ENCODE data around the gene PRKCZ. TPM values are rescaled to one million over a fixed set of nuclear protein-coding genes. Genes with fewer than 3 reads are reported as not detected.

The PRKCZ gene
- total RNA-seq, 1 experiment from 2014 or later, result 36.0 TPM

DNA sequence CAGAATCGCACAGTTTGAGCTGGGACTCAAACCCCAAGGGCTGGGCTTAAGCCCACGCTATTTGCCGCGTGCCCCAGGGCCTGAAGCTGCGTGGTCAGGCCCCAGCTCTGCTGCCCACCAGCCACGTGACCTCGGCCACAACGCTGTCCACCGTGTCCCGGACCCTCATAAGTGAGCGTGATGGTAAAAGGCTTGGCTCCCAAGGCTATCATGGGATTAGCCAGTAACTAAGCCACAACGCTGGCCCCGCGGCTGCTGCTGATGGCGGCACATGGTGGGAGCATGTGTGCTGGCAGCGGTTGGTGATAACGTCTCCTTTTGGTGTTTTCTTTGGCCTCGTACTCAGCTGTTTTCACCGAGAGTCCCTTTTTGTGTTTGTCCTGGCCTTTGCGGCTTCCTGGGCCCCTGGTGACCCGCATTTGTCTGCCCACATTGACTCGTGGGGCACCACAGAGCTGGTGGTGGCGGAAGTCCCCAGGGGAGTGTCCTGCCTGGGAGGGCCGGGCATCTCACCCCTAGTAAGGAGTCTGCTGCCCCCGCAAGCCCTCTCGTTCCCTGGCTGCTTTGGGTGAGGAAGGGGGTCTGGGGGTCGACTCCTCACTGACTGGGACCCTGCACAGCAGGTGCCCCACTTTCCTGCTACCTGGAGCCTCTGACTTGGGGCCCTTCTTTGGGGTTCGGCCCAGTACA, 29.3 kb downstream of the PRKCZ start:
- no peak overlapping the region for H3K27ac ChIP-seq
- H3K79me2 ChIP-seq (ENCODE audit: low read depth), result no peaks in the 10 kb centered on the region
- no peak overlapping the region for H3K4me3 ChIP-seq
- no peak for TF ChIP-seq EZH2 (IDR thresholded peaks at IDR 0.05; ENCODE audit: low read depth)
- TF ChIP-seq, protein P1, sequence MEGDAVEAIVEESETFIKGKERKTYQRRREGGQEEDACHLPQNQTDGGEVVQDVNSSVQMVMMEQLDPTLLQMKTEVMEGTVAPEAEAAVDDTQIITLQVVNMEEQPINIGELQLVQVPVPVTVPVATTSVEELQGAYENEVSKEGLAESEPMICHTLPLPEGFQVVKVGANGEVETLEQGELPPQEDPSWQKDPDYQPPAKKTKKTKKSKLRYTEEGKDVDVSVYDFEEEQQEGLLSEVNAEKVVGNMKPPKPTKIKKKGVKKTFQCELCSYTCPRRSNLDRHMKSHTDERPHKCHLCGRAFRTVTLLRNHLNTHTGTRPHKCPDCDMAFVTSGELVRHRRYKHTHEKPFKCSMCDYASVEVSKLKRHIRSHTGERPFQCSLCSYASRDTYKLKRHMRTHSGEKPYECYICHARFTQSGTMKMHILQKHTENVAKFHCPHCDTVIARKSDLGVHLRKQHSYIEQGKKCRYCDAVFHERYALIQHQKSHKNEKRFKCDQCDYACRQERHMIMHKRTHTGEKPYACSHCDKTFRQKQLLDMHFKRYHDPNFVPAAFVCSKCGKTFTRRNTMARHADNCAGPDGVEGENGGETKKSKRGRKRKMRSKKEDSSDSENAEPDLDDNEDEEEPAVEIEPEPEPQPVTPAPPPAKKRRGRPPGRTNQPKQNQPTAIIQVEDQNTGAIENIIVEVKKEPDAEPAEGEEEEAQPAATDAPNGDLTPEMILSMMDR (conservative IDR thresholded peaks at IDR 0.05), result no peak
- peaks cover 4% of the 10 kb centered on the region; the same call in 1 of the 2 replicates for H3K9me3 ChIP-seq (ENCODE audit: insufficient read depth, low read depth)
- no TSS peak for BruUV-seq (replicated peaks)
- H4K20me1 ChIP-seq (ENCODE audit: insufficient read depth), result no peaks in the 10 kb centered on the region
- no peaks in the 10 kb centered on the region for H3K9me2 ChIP-seq (ENCODE audit: insufficient read depth)
- no peak overlapping the region for H3K4me2 ChIP-seq
- POLR2A ChIA-PET (ENCODE audit: unreplicated experiment), result no interaction called here
- H3K4me1 ChIP-seq (replicated peaks; ENCODE audit: insufficient read depth), result no peaks in the 10 kb centered on the region
- no peaks in the 10 kb centered on the region for H3K27me3 ChIP-seq (ENCODE audit: insufficient read depth, low read depth)
- no peaks in the 10 kb centered on the region for H3K36me3 ChIP-seq (ENCODE audit: low read depth)
- H2AFZ ChIP-seq, result no peak overlapping the region
- no peaks in the 10 kb centered on the region for H3F3A ChIP-seq (ENCODE audit: insufficient read depth, low read depth)
- intact Hi-C loops (cut with micrococcal nuclease; ENCODE audit: unreplicated experiment), result no loop called here
- DNase-seq, result no peak
- CTCF ChIA-PET, result no interaction called here

DNA sequence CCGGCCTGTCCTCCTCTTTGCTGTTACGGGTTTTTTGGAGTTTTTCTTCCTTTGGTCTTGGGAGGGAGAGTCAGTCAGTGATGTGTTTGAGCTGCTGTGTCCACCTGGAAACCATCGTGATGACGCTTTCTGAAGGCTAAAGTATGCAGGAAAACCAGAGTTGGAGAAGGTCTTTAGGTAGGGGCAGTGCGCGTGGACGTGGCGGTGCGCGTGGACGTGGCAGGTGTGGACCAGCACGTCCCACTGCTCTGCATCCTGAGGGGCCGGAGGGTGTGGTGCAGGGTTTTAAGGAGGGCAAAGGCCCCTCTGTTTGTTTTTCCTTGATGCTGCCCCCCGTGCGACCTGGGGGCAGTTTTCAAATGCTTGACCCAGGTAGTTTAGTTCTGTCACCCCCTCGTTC, 29.9 kb downstream of the PRKCZ start:
- intact Hi-C loops (cut with micrococcal nuclease; ENCODE audit: unreplicated experiment), result no loop called here
- Histone ChIP-seq H2AFZ (no peak overlapping the region), H3K27me3 (ENCODE audit: insufficient read depth, low read depth) (no peaks in the 10 kb centered on the region), H3K36me3 (ENCODE audit: low read depth) (no peaks in the 10 kb centered on the region), H3K27ac (no peak overlapping the region), H3K9me3 (ENCODE audit: insufficient read depth, low read depth) (peaks cover 4% of the 10 kb centered on the region; the same call in 1 of the 2 replicates), H4K20me1 (ENCODE audit: insufficient read depth) (no peaks in the 10 kb centered on the region), H3K4me3 (no peak overlapping the region), H3F3A (ENCODE audit: insufficient read depth, low read depth) (no peaks in the 10 kb centered on the region), H3K4me2 (no peak overlapping the region), H3K9me2 (ENCODE audit: insufficient read depth) (no peaks in the 10 kb centered on the region), H3K79me2 (ENCODE audit: low read depth) (no peaks in the 10 kb centered on the region), H3K4me1 (replicated peaks; ENCODE audit: insufficient read depth) (no peaks in the 10 kb centered on the region)
- DNase-seq, result no peak
- CTCF ChIA-PET, result no interaction called here
- no peak for TF ChIP-seq EZH2 (IDR thresholded peaks at IDR 0.05; ENCODE audit: low read depth)
- POLR2A ChIA-PET (ENCODE audit: unreplicated experiment), result no interaction called here
- BruUV-seq (replicated peaks), result no TSS peak

DNA sequence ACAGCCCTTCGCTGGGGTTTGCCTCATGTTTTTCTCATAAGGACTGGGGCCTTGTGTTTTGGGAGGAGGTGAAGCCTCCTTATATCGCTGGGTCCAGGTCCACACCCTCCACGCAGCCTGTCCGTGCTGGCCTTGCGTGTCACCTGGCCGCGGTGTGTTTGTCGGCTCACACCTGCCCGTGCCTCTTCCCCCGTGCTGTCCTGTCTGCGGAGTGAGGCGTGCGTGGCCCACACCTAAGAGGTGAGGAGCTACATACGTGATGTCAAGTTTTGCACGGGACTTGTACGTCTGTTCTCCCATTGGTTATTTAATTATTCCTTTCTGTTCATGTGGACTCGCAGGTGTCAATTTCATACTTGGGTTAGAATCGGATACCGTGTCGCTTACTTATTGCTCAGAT, 30.7 kb downstream of the PRKCZ start:
- BruUV-seq (replicated peaks), result no TSS peak
- intact Hi-C loops (cut with micrococcal nuclease; ENCODE audit: unreplicated experiment), result no loop called here
- H2AFZ ChIP-seq, result no peak overlapping the region
- no peak overlapping the region for H3K4me3 ChIP-seq
- no peak for DNase-seq
- no peaks in the 10 kb centered on the region for H3K79me2 ChIP-seq (ENCODE audit: low read depth)
- H3K27me3 ChIP-seq (ENCODE audit: insufficient read depth, low read depth), result no peaks in the 10 kb centered on the region
- CTCF ChIA-PET, result no interaction called here
- no peaks in the 10 kb centered on the region for H3K9me2 ChIP-seq (ENCODE audit: insufficient read depth)
- no peak overlapping the region for H3K27ac ChIP-seq
- peaks cover 4% of the 10 kb centered on the region; the same call in 1 of the 2 replicates for H3K9me3 ChIP-seq (ENCODE audit: insufficient read depth, low read depth)
- no peak overlapping the region for H3K4me2 ChIP-seq
- no peaks in the 10 kb centered on the region for H3K4me1 ChIP-seq (replicated peaks; ENCODE audit: insufficient read depth)
- no peak for TF ChIP-seq EZH2 (IDR thresholded peaks at IDR 0.05; ENCODE audit: low read depth)
- TF ChIP-seq, protein P1 (conservative IDR thresholded peaks at IDR 0.05), result no peak
- H3F3A ChIP-seq (ENCODE audit: insufficient read depth, low read depth), result no peaks in the 10 kb centered on the region
- no peaks in the 10 kb centered on the region for H3K36me3 ChIP-seq (ENCODE audit: low read depth)
- POLR2A ChIA-PET (ENCODE audit: unreplicated experiment), result no interaction called here
- H4K20me1 ChIP-seq (ENCODE audit: insufficient read depth), result no peaks in the 10 kb centered on the region

All from PC-9 (cell line).